Osteoblast (primary cell): ENCODE measurements around the gene B4GALT3. TPM values are rescaled to one million over a fixed set of nuclear protein-coding genes. Genes with fewer than 3 reads are reported as not detected.

ENCODE experiments used
- DNase-seq: peaks from one replicate; pipeline ENCODE4 v3.0.0; 2011; ENCODE audit warnings: low spot score, mixed read lengths; ENCODE audit not compliant: insufficient read length; ENCODE audit errors: missing footprints
- H2AFZ ChIP-seq: 2 replicates; pipeline ENCODE4 v1.6.0; 2011; ENCODE audit warnings: mild to moderate bottlenecking, low read length
- H3K27ac ChIP-seq: 2 replicates; pipeline ENCODE4 v1.5.1; 2011; ENCODE audit warnings: mild to moderate bottlenecking, low read depth, low read length, moderate library complexity
- H3K27me3 ChIP-seq: 2 replicates; pipeline ENCODE4 v1.6.0; 2012; ENCODE audit warnings: mild to moderate bottlenecking, control low read depth, inconsistent platforms, low read length, moderate library complexity; ENCODE audit not compliant: insufficient read depth
- H3K36me3 ChIP-seq: 2 replicates; pipeline ENCODE4 v1.5.1; 2011; ENCODE audit warnings: mild to moderate bottlenecking, low read length, control low read depth, moderate library complexity; ENCODE audit not compliant: insufficient read depth
- H3K4me1 ChIP-seq: 2 replicates; pipeline ENCODE4 v1.5.1; 2011; ENCODE audit warnings: mild to moderate bottlenecking, low read length, control low read depth, moderate library complexity; ENCODE audit not compliant: insufficient read depth
- H3K4me2 ChIP-seq: 2 replicates; pipeline ENCODE4 v1.6.0; 2011; ENCODE audit warnings: mild to moderate bottlenecking, low read length; ENCODE audit not compliant: insufficient read depth
- H3K4me3 ChIP-seq: fragments of 200-600 bp; sonication (generic); 3 replicates; pipeline ENCODE4 v1.5.1; 2012; ENCODE audit warnings: mild to moderate bottlenecking, low read length, inconsistent platforms; ENCODE audit not compliant: insufficient read depth
- H3K79me2 ChIP-seq: 2 replicates; pipeline ENCODE4 v1.6.0; 2012; ENCODE audit warnings: mild to moderate bottlenecking, low read length, control low read depth, inconsistent platforms; ENCODE audit not compliant: insufficient read depth
- H3K9me3 ChIP-seq: 2 replicates; pipeline ENCODE4 v1.5.1; 2011; ENCODE audit warnings: low read depth, low read length, control low read depth
- H4K20me1 ChIP-seq: 2 replicates; pipeline ENCODE4 v1.6.0; 2012; ENCODE audit warnings: mild to moderate bottlenecking, low read length, control low read depth; ENCODE audit not compliant: insufficient read depth
- CTCF ChIP-seq: IDR thresholded peaks from 2 replicates; pipeline ENCODE4 v1.5.1; 2011; ENCODE audit warnings: mild to moderate bottlenecking, low read depth, low read length, moderate library complexity; ENCODE audit errors: extremely low read depth
- total RNA-seq: library from RNA; depleted of rRNA; stranded (reverse); fragments of >200 nt; gene quantifications from 2 replicates; pipeline ENCODE4 v1.2.3, GENCODE V29; 2012

Gene B4GALT3
- total RNA-seq, 1 donor, result 18.5 TPM

GRCh38 chr1:161182214-161182613, 4.9 kb upstream of the B4GALT3 start:
- Histone ChIP-seq H3K27ac (no peak overlapping the region), H3K9me3 (no peaks in the 10 kb centered on the region), H3K4me1 (peaks cover 21% of the 10 kb centered on the region), H3K79me2 (peaks cover 1% of the 10 kb centered on the region), H3K36me3 (no peaks in the 10 kb centered on the region), H4K20me1 (no peaks in the 10 kb centered on the region), H3K4me2 (no peak overlapping the region), H3K4me3 (no peak overlapping the region), H3K27me3 (no peaks in the 10 kb centered on the region), H2AFZ (peak overlapping the region; percentile 53)
- TF ChIP-seq CTCF, result no peak
- no peak for DNase-seq

GRCh38 chr1:161180639-161181038, 3.3 kb upstream of the B4GALT3 start:
- H3K27ac ChIP-seq, result no peak overlapping the region
- H3K27me3 ChIP-seq, result no peaks in the 10 kb centered on the region
- no peak overlapping the region for H2AFZ ChIP-seq
- no peaks in the 10 kb centered on the region for H3K9me3 ChIP-seq
- no peak overlapping the region for H3K4me2 ChIP-seq
- no peak overlapping the region for H3K4me3 ChIP-seq
- no peak for DNase-seq
- H3K4me1 ChIP-seq, result peaks cover 25% of the 10 kb centered on the region
- peaks cover 16% of the 10 kb centered on the region for H3K79me2 ChIP-seq
- peak; percentile 46 for TF ChIP-seq CTCF
- peaks cover 3% of the 10 kb centered on the region for H4K20me1 ChIP-seq
- H3K36me3 ChIP-seq, result peaks cover 3% of the 10 kb centered on the region

GRCh38 chr1:161179698-161180097, 2.4 kb upstream of the B4GALT3 start:
- Histone ChIP-seq H3K27ac (no peak overlapping the region), H3K36me3 (peaks cover 12% of the 10 kb centered on the region), H3K4me2 (no peak overlapping the region), H3K27me3 (no peaks in the 10 kb centered on the region), H2AFZ (no peak overlapping the region), H3K4me1 (peaks cover 17% of the 10 kb centered on the region), H3K9me3 (no peaks in the 10 kb centered on the region), H3K4me3 (no peak overlapping the region), H3K79me2 (peaks cover 16% of the 10 kb centered on the region), H4K20me1 (peaks cover 3% of the 10 kb centered on the region)
- no peak for DNase-seq
- TF ChIP-seq CTCF, result no peak

- peaks cover 25% of the 10 kb centered on the region for H3K36me3 ChIP-seq
- H3K4me3 ChIP-seq, result peak overlapping the region; percentile 98
- H3K9me3 ChIP-seq, result no peaks in the 10 kb centered on the region
- H4K20me1 ChIP-seq, result peaks cover 3% of the 10 kb centered on the region
- H3K27me3 ChIP-seq, result no peaks in the 10 kb centered on the region
- H3K4me2 ChIP-seq, result peak overlapping the region; percentile 99
- H3K4me1 ChIP-seq, result peaks cover 27% of the 10 kb centered on the region
- peaks cover 16% of the 10 kb centered on the region for H3K79me2 ChIP-seq
- peak overlapping the region; percentile 99 for H2AFZ ChIP-seq
- no peak for DNase-seq
- peak overlapping the region; percentile 96 for H3K27ac ChIP-seq
- no peak for TF ChIP-seq CTCF
These were observed 583 bp upstream of the B4GALT3 start for GRCh38 chr1:161177936-161178244.
